Panc1 (cell line): Measurements from ENCODE around the gene PAQR7. TPM values are rescaled to one million over a fixed set of nuclear protein-coding genes. Genes with fewer than 3 reads are reported as not detected.

Experiments used
- ATAC-seq: fragments of 200-7000 bp; cut with Tn5 transposase; 2 replicates; pipeline ENCODE4 v1.9.1; 2020; ENCODE audit warnings: mild to moderate bottlenecking, moderate library complexity
- BruUV-seq: library from RNA; stranded (reverse); fragments of 400-500 nt; replicated peaks from 2 replicates; lab custom pipeline; 2021; lab: Mats Ljungman, UMichigan
- CTCF ChIA-PET: fragments of 300-600 bp; sonication (Branson Sonifier 250); formaldehyde crosslinking; loops from one replicate; lab custom pipeline; 2022; ENCODE audit warnings: antibody characterized with exemption; lab: Charles Lee
- POLR2A ChIA-PET: fragments of 300-600 bp; sonication (Branson Sonifier 250); formaldehyde crosslinking; loops from one replicate; lab custom pipeline; 2022; ENCODE audit warnings: antibody characterized with exemption; lab: Charles Lee
- DNase-seq: peaks from one replicate; pipeline ENCODE4 v3.0.0-alpha.2; 2010; ENCODE audit warnings: low read depth, low spot score
- H3K27ac ChIP-seq: 2 replicates; pipeline ENCODE4 v1.5.1; 2011; ENCODE audit warnings: mild to moderate bottlenecking, low read length, inconsistent platforms
- H3K27me3 ChIP-seq: fragments of 200-500 bp; sonication (Bioruptor generic); 2 replicates; pipeline ENCODE4 v1.6.0; 2014; ENCODE audit warnings: low read length, inconsistent platforms; ENCODE audit not compliant: control insufficient read depth, insufficient read depth
- H3K36me3 ChIP-seq: fragments of 200-500 bp; sonication (Bioruptor generic); 2 replicates; pipeline ENCODE4 v1.5.1; 2014; ENCODE audit warnings: inconsistent platforms, mild to moderate bottlenecking, low read length, moderate library complexity; ENCODE audit not compliant: control insufficient read depth, insufficient read depth
- H3K4me1 ChIP-seq: 2 replicates; pipeline ENCODE4 v1.5.1; 2011; ENCODE audit warnings: inconsistent platforms, mild to moderate bottlenecking, low read length, moderate library complexity; ENCODE audit not compliant: control insufficient read depth, insufficient read depth
- H3K4me3 ChIP-seq, 2 experiments: 2 replicates each; pipeline ENCODE4 v1.5.1; 2011 to 2012; ENCODE audit warnings: low read depth in 2 of 2, low read length in 2 of 2, mild to moderate bottlenecking in 2 of 2, inconsistent platforms in 1 of 2, moderate library complexity in 1 of 2
- H3K9me3 ChIP-seq: fragments of 200-500 bp; sonication (Bioruptor generic); 2 replicates; pipeline ENCODE4 v1.5.1; 2014; ENCODE audit warnings: low read depth, mild to moderate bottlenecking, inconsistent platforms, low read length, moderate library complexity; ENCODE audit not compliant: control insufficient read depth, insufficient read depth
- POLR2AphosphoS5 ChIP-seq: IDR thresholded peaks from 2 replicates; pipeline ENCODE4 v1.6.1; 2012; ENCODE audit warnings: mild to moderate bottlenecking, low read depth, low read length, moderate library complexity
- SIN3A ChIP-seq: IDR thresholded peaks from 2 replicates; pipeline ENCODE4 v1.6.1; 2012; ENCODE audit warnings: low read depth, mild to moderate bottlenecking, low read length, moderate library complexity, borderline replicate concordance; ENCODE audit not compliant: insufficient read depth
- TCF7L2 ChIP-seq: IDR thresholded peaks from 2 replicates; pipeline ENCODE4 v1.6.1; 2011; ENCODE audit warnings: mild to moderate bottlenecking, low read depth, low read length, inconsistent platforms
- in situ Hi-C: cut with HindIII; loops from 2 replicates; pipeline ENCODE4 v1.10.0; 2016; ENCODE audit warnings: low sequenced_read_pairs, low pct_unique_long_range_greater_than_20kb
- intact Hi-C: fragments of 100-400 bp; cut with micrococcal nuclease; formaldehyde crosslinking; loops from one replicate; pipeline ENCODE4 v1.10.0; 2022; ENCODE audit not compliant: unreplicated experiment
- total RNA-seq: library from RNA; stranded (reverse); gene quantifications from one replicate; pipeline ENCODE4 v1.2.1, GENCODE V29; 2021; ENCODE audit not compliant: unreplicated experiment
- TF ChIP-seq, protein P1 (sequence below), 2 experiments: IDR thresholded peaks; 2 replicates each; pipeline ENCODE4 v1.6.1; 2011 to 2012; ENCODE audit warnings: low read depth in 2 of 2, control low read depth in 1 of 2, low read length in 1 of 2, mild to moderate bottlenecking in 1 of 2, moderate library complexity in 1 of 2; ENCODE audit not compliant: insufficient read depth in 1 of 2
- TF ChIP-seq, protein P2 (sequence below): fragments of 450-650 bp; IDR thresholded peaks from 2 replicates; pipeline ENCODE4 v1.5.1; 2017; ENCODE audit warnings: mild to moderate bottlenecking

PAQR7 gene
- total RNA-seq, 1 experiment from 2014 or later: 30.9 TPM

GRCh38 chr1:25878690-25879089, 3.2 kb upstream of the PAQR7 start:
- ChIA-PET POLR2A (interaction anchor here (0.6 kb wide), 1 partner anchor 851 kb away, joined by 4 read pairs; no protein-coding TSS in a partner anchor), CTCF (no interaction called here)
- Histone ChIP-seq H3K9me3 (no peaks in the 10 kb centered on the region), H3K36me3 (no peaks in the 10 kb centered on the region; the same call in 1 of the 2 replicates), H3K27ac (no peak overlapping the region), H3K4me1 (peaks cover 20% of the 10 kb centered on the region), H3K4me3 (no peak overlapping the region), H3K27me3 (no peaks in the 10 kb centered on the region)
- intact Hi-C loops: no loop called here
- no peak for TF ChIP-seq SIN3A
- BruUV-seq: no TSS peak
- DNase-seq (no peak), ATAC-seq (no peak)
- in situ Hi-C loops: no loop called here

- TF ChIP-seq, protein P1, sequence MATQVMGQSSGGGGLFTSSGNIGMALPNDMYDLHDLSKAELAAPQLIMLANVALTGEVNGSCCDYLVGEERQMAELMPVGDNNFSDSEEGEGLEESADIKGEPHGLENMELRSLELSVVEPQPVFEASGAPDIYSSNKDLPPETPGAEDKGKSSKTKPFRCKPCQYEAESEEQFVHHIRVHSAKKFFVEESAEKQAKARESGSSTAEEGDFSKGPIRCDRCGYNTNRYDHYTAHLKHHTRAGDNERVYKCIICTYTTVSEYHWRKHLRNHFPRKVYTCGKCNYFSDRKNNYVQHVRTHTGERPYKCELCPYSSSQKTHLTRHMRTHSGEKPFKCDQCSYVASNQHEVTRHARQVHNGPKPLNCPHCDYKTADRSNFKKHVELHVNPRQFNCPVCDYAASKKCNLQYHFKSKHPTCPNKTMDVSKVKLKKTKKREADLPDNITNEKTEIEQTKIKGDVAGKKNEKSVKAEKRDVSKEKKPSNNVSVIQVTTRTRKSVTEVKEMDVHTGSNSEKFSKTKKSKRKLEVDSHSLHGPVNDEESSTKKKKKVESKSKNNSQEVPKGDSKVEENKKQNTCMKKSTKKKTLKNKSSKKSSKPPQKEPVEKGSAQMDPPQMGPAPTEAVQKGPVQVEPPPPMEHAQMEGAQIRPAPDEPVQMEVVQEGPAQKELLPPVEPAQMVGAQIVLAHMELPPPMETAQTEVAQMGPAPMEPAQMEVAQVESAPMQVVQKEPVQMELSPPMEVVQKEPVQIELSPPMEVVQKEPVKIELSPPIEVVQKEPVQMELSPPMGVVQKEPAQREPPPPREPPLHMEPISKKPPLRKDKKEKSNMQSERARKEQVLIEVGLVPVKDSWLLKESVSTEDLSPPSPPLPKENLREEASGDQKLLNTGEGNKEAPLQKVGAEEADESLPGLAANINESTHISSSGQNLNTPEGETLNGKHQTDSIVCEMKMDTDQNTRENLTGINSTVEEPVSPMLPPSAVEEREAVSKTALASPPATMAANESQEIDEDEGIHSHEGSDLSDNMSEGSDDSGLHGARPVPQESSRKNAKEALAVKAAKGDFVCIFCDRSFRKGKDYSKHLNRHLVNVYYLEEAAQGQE (IDR thresholded peaks at IDR 0.05; ENCODE audit: insufficient read depth in 1 of 2, low read depth in 2 of 2, low read length in 1 of 2): no peak
- TF ChIP-seq POLR2AphosphoS5: no peak
- TF ChIP-seq, protein P2, sequence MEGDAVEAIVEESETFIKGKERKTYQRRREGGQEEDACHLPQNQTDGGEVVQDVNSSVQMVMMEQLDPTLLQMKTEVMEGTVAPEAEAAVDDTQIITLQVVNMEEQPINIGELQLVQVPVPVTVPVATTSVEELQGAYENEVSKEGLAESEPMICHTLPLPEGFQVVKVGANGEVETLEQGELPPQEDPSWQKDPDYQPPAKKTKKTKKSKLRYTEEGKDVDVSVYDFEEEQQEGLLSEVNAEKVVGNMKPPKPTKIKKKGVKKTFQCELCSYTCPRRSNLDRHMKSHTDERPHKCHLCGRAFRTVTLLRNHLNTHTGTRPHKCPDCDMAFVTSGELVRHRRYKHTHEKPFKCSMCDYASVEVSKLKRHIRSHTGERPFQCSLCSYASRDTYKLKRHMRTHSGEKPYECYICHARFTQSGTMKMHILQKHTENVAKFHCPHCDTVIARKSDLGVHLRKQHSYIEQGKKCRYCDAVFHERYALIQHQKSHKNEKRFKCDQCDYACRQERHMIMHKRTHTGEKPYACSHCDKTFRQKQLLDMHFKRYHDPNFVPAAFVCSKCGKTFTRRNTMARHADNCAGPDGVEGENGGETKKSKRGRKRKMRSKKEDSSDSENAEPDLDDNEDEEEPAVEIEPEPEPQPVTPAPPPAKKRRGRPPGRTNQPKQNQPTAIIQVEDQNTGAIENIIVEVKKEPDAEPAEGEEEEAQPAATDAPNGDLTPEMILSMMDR: no peak
- no peak for TF ChIP-seq TCF7L2
- TF ChIP-seq SIN3A: no peak
- Histone ChIP-seq H3K4me3 (no peak overlapping the region), H3K9me3 (no peaks in the 10 kb centered on the region), H3K27ac (0 out of 2 replicates have a peak overlapping the region, but pooled peaks have one; percentile 34), H3K27me3 (no peaks in the 10 kb centered on the region), H3K4me1 (peaks cover 36% of the 10 kb centered on the region), H3K36me3 (no peaks in the 10 kb centered on the region; the same call in 1 of the 2 replicates)
- ChIA-PET CTCF (no interaction called here), POLR2A (no interaction called here)
- BruUV-seq: no TSS peak
- no peak for DNase-seq
- ATAC-seq: no peak
- in situ Hi-C loops (no loop called here), intact Hi-C loops (no loop called here)
Observed at GRCh38 chr1:25877155-25877554, 1.6 kb upstream of the PAQR7 start.

DNA sequence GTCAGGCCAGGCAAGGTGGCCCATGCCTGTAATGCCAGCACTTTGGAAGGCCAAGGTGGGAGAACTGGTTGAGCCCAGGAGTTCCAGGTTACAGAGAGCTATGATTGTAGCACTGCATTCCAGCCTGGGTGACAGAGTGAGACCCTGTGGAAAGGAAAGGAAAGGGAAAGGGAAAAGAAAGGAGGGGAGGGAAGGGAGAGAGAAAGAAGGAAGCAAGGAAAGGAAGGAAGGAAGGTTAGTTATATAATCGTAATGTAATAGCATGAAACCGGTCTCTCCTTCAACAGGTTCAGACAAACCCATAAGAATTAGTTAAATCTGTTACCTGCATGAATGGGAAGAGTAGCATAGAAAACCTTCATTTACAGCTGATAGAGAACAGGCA, 1.2 kb upstream of the PAQR7 start:
- TF ChIP-seq, protein P1 (IDR thresholded peaks at IDR 0.05; ENCODE audit: insufficient read depth in 1 of 2, low read depth in 2 of 2, low read length in 1 of 2): no peak
- TF ChIP-seq SIN3A (no peak), POLR2AphosphoS5 (no peak), TCF7L2 (no peak)
- TF ChIP-seq, protein P2: no peak
- intact Hi-C loops (no loop called here), in situ Hi-C loops (no loop called here)
- DNase-seq (no peak), ATAC-seq (no peak)
- H3K4me1 ChIP-seq: peaks cover 40% of the 10 kb centered on the region
- H3K27me3 ChIP-seq: no peaks in the 10 kb centered on the region
- H3K36me3 ChIP-seq: no peaks in the 10 kb centered on the region; the same call in 1 of the 2 replicates
- no TSS peak for BruUV-seq
- H3K4me3 ChIP-seq: no peak overlapping the region
- ChIA-PET POLR2A (no interaction called here), CTCF (no interaction called here)
- peak overlapping the region; percentile 82 for H3K27ac ChIP-seq
- H3K9me3 ChIP-seq: no peaks in the 10 kb centered on the region
